ENCODE results near the gene GARNL3.

Gene GARNL3

GRCh38 chr9:127279717-127280285 is 15.2 kb downstream of the GARNL3 start:
- no peak for DNase-seq (ENCODE audit: low spot score)

GRCh38 chr9:127280880-127281660 is 16.5 kb downstream of the GARNL3 start:
- DNase-seq (ENCODE audit: low spot score): no peak

GRCh38 chr9:127281891-127282290 is 17.3 kb downstream of the GARNL3 start:
- DNase-seq (ENCODE audit: low spot score): no peak

- no peak for DNase-seq (ENCODE audit: low spot score)
These were observed 18.0 kb downstream of the GARNL3 start for GRCh38 chr9:127282611-127283010.

GRCh38 chr9:127283135-127283534 is 18.6 kb downstream of the GARNL3 start:
- no peak for DNase-seq (ENCODE audit: low spot score)

GRCh38 chr9:127283917-127284497 is 19.4 kb downstream of the GARNL3 start:
- no peak for DNase-seq (ENCODE audit: low spot score)

GRCh38 chr9:127285965-127286364 is 21.4 kb downstream of the GARNL3 start:
- no peak for DNase-seq (ENCODE audit: low spot score)

GRCh38 chr9:127290561-127291065 is 26.0 kb downstream of the GARNL3 start:
- DNase-seq (ENCODE audit: low spot score): no peak

- no peak for DNase-seq (ENCODE audit: low spot score)
These were observed 26.7 kb downstream of the GARNL3 start for GRCh38 chr9:127291246-127291778.

GRCh38 chr9:127292415-127292814 is 27.8 kb downstream of the GARNL3 start:
- DNase-seq (ENCODE audit: low spot score): no peak

GRCh38 chr9:127293328-127293727 is 28.8 kb downstream of the GARNL3 start:
- no peak for DNase-seq (ENCODE audit: low spot score)

- DNase-seq (ENCODE audit: low spot score): no peak
These were observed 29.2 kb downstream of the GARNL3 start for GRCh38 chr9:127293767-127294166.

GRCh38 chr9:127295005-127295404 is 30.4 kb downstream of the GARNL3 start:
- DNase-seq (ENCODE audit: low spot score): no peak

GRCh38 chr9:127300886-127301447 is 36.4 kb downstream of the GARNL3 start:
- no peak for DNase-seq (ENCODE audit: low spot score)

GRCh38 chr9:127303830-127304229 is 39.3 kb downstream of the GARNL3 start:
- DNase-seq (ENCODE audit: low spot score): no peak

GRCh38 chr9:127305206-127305837 is 40.7 kb downstream of the GARNL3 start:
- no peak for DNase-seq (ENCODE audit: low spot score)

GRCh38 chr9:127305838-127306226 is 41.3 kb downstream of the GARNL3 start:
- no peak for DNase-seq (ENCODE audit: low spot score)

- no peak for DNase-seq (ENCODE audit: low spot score)
These were observed 43.2 kb downstream of the GARNL3 start for GRCh38 chr9:127307802-127308201.

GRCh38 chr9:127308652-127309434 is 44.3 kb downstream of the GARNL3 start:
- DNase-seq (ENCODE audit: low spot score): no peak

- no peak for DNase-seq (ENCODE audit: low spot score)
These were observed 45.1 kb downstream of the GARNL3 start for GRCh38 chr9:127309715-127310114.

- DNase-seq (ENCODE audit: low spot score): no peak
These were observed 46.7 kb downstream of the GARNL3 start for GRCh38 chr9:127311239-127311741.
